Mesenchymal stem cell (in vitro differentiated cells and primary cell): Measurements from ENCODE around the gene XIRP1.

Experiments used
- DNase-seq: peaks from one replicate; pipeline ENCODE4 v3.0.0-alpha.2; 2013
- H2AFZ ChIP-seq: one replicate; pipeline ENCODE4 v1.6.1; 2013; ENCODE audit warnings: low read depth, mild to moderate bottlenecking, control low read depth, inconsistent platforms, low read length, moderate library complexity
- H2AK5ac ChIP-seq: 2 replicates; pipeline ENCODE4 v1.6.1; 2013; ENCODE audit warnings: low read length, moderate library complexity, mild to moderate bottlenecking, inconsistent platforms; ENCODE audit not compliant: severe bottlenecking
- H2BK120ac ChIP-seq: one replicate; pipeline ENCODE4 v1.6.1; 2013; ENCODE audit warnings: low read depth, mild to moderate bottlenecking, inconsistent platforms, low read length, moderate library complexity
- H2BK12ac ChIP-seq, 2 experiments: one replicate each; pipeline ENCODE4 v1.6.1; 2013; ENCODE audit warnings: inconsistent platforms in 2 of 2, low read length in 2 of 2, mild to moderate bottlenecking in 2 of 2, moderate library complexity in 2 of 2, control low read depth in 1 of 2
- H2BK15ac ChIP-seq: one replicate; pipeline ENCODE4 v1.6.1; 2013; ENCODE audit warnings: mild to moderate bottlenecking, low read depth, inconsistent platforms; ENCODE audit not compliant: poor library complexity, severe bottlenecking
- H2BK5ac ChIP-seq: 2 replicates; pipeline ENCODE4 v1.6.1; 2013; ENCODE audit warnings: low read depth, mild to moderate bottlenecking, low read length, control low read depth, inconsistent platforms; ENCODE audit not compliant: poor library complexity, severe bottlenecking
- H3K14ac ChIP-seq, 2 experiments: one replicate each; pipeline ENCODE4 v1.6.1; 2013; ENCODE audit warnings: inconsistent platforms in 2 of 2, low read length in 2 of 2, control low read depth in 1 of 2, mild to moderate bottlenecking in 1 of 2, moderate library complexity in 1 of 2
- H3K18ac ChIP-seq, 2 experiments: one replicate each; pipeline ENCODE4 v1.6.1; 2013; ENCODE audit warnings: inconsistent platforms in 2 of 2, low read length in 2 of 2, control low read depth in 1 of 2, low read depth in 1 of 2, mild to moderate bottlenecking in 1 of 2
- H3K23ac ChIP-seq, 2 experiments: one replicate each; pipeline ENCODE4 v1.6.1; 2013; ENCODE audit warnings: inconsistent platforms in 2 of 2, low read length in 2 of 2, mild to moderate bottlenecking in 2 of 2, moderate library complexity in 2 of 2, control low read depth in 1 of 2
- H3K27ac ChIP-seq: 2 replicates; pipeline ENCODE4 v1.5.1; 2013; ENCODE audit warnings: mild to moderate bottlenecking, moderate library complexity, low read length, control low read depth, inconsistent platforms; ENCODE audit not compliant: poor library complexity, severe bottlenecking
- H3K27me3 ChIP-seq, 2 experiments: 2 replicates each; pipeline versions ENCODE4 v1.6.1 to v1.7.0; 2013; ENCODE audit warnings: low read length in 2 of 2, mild to moderate bottlenecking in 2 of 2, moderate library complexity in 2 of 2, control low read depth in 1 of 2, inconsistent platforms in 1 of 2; ENCODE audit not compliant: control insufficient read depth in 1 of 2, insufficient read depth in 1 of 2
- H3K36me3 ChIP-seq, 2 experiments: 2 replicates each; pipeline versions ENCODE4 v1.6.1 to v1.7.0; 2013; ENCODE audit warnings: low read length in 2 of 2, control low read depth in 1 of 2, inconsistent platforms in 1 of 2, low read depth in 1 of 2, mild to moderate bottlenecking in 1 of 2; ENCODE audit not compliant: insufficient read depth in 2 of 2, control insufficient read depth in 1 of 2
- H3K4ac ChIP-seq, 2 experiments: one replicate each; pipeline ENCODE4 v1.6.1; 2013; ENCODE audit warnings: inconsistent platforms in 2 of 2, low read length in 2 of 2, mild to moderate bottlenecking in 2 of 2, moderate library complexity in 2 of 2, control low read depth in 1 of 2, low read depth in 1 of 2
- H3K4me1 ChIP-seq: 2 replicates; pipeline ENCODE4 v1.6.1; 2013; ENCODE audit warnings: low read depth, low read length, control low read depth; ENCODE audit not compliant: control insufficient read depth, insufficient read depth
- H3K4me2 ChIP-seq: 2 replicates; pipeline ENCODE4 v1.6.1; 2013; ENCODE audit warnings: low read length, mild to moderate bottlenecking, inconsistent platforms; ENCODE audit not compliant: poor library complexity, severe bottlenecking
- H3K4me3 ChIP-seq, 2 experiments: 2 replicates each; pipeline versions ENCODE4 v1.5.1 to v1.7.0; 2013; ENCODE audit warnings: low read length in 2 of 2, mild to moderate bottlenecking in 2 of 2, control low read depth in 1 of 2, low read depth in 1 of 2; ENCODE audit not compliant: insufficient read depth in 1 of 2
- H3K79me1 ChIP-seq: replicated peaks from 2 replicates; pipeline ENCODE4 v1.6.1; 2013; ENCODE audit warnings: mild to moderate bottlenecking, control low read depth, low read length, inconsistent platforms; ENCODE audit not compliant: poor library complexity, severe bottlenecking
- H3K9ac ChIP-seq: 2 replicates; pipeline ENCODE4 v1.7.0; 2013; ENCODE audit warnings: mild to moderate bottlenecking, low read length, moderate library complexity
- H3K9me3 ChIP-seq: 2 replicates; pipeline ENCODE4 v1.7.0; 2013; ENCODE audit warnings: mild to moderate bottlenecking, low read length; ENCODE audit not compliant: control insufficient read depth
- H4K8ac ChIP-seq: one replicate; pipeline ENCODE4 v1.6.1; 2013; ENCODE audit warnings: inconsistent platforms, mild to moderate bottlenecking, low read length, moderate library complexity
- H4K91ac ChIP-seq: one replicate; pipeline ENCODE4 v1.6.1; 2013; ENCODE audit warnings: mild to moderate bottlenecking, low read length, inconsistent platforms
- WGBS: methylation state at CpG from one replicate; pipeline ENCODE4 v1.1.7; 2013; ENCODE audit warnings: mixed read lengths; 5-methylcytosine and 5-hydroxymethylcytosine counted together

The XIRP1 gene

GRCh38 chr3:39191111-39191510 is 1.3 kb downstream of the XIRP1 start:
- H3K14ac ChIP-seq, result no peak overlapping the region
- no peaks in the 10 kb centered on the region for H3K79me1 ChIP-seq
- H3K4me1 ChIP-seq, result peaks cover 13% of the 10 kb centered on the region
- no peaks in the 10 kb centered on the region for H3K36me3 ChIP-seq
- no peaks in the 10 kb centered on the region for H3K9me3 ChIP-seq
- H2AK5ac ChIP-seq, result no peak overlapping the region
- no peak for DNase-seq
- H2BK5ac ChIP-seq, result no peak overlapping the region
- H4K91ac ChIP-seq, result no peak overlapping the region
- H3K27me3 ChIP-seq, result peaks cover 0 to 3% of the 10 kb centered on the region in 2 experiments
- H3K18ac ChIP-seq, result no peak overlapping the region
- H3K9ac ChIP-seq, result no peak overlapping the region
- no peak overlapping the region for H3K23ac ChIP-seq
- no peak overlapping the region for H2AFZ ChIP-seq
- H2BK120ac ChIP-seq, result no peak overlapping the region
- H3K4me3 ChIP-seq, result no peak overlapping the region
- H3K4ac ChIP-seq, result no peak overlapping the region
- H2BK15ac ChIP-seq, result no peak overlapping the region
- no peak overlapping the region for H3K4me2 ChIP-seq
- no peak overlapping the region for H3K27ac ChIP-seq
- no peak overlapping the region for H4K8ac ChIP-seq
- 80% methylated on average over 1 of the region's 1 CpG for WGBS
- no peak overlapping the region for H2BK12ac ChIP-seq

- H4K8ac ChIP-seq, result no peak overlapping the region
- H3K79me1 ChIP-seq, result no peaks in the 10 kb centered on the region
- no peak overlapping the region for H3K9ac ChIP-seq
- no peak overlapping the region for H3K18ac ChIP-seq
- peaks cover 13% of the 10 kb centered on the region for H3K4me1 ChIP-seq
- H3K9me3 ChIP-seq, result no peaks in the 10 kb centered on the region
- H4K91ac ChIP-seq, result no peak overlapping the region
- H2BK12ac ChIP-seq, result peak overlapping the region in 1 of 2 experiments; percentile 9
- peak overlapping the region in 1 of 2 experiments; percentile 8 for H3K14ac ChIP-seq
- H3K4ac ChIP-seq, result no peak overlapping the region
- WGBS, result 82% methylated on average over 7 of the region's 7 CpGs
- no peak overlapping the region for H3K23ac ChIP-seq
- no peak overlapping the region for H2BK5ac ChIP-seq
- no peak for DNase-seq
- H3K4me3 ChIP-seq, result no peak overlapping the region
- H2AFZ ChIP-seq, result no peak overlapping the region
- peak overlapping the region; percentile 6 for H2BK15ac ChIP-seq
- no peak overlapping the region for H3K4me2 ChIP-seq
- H3K27me3 ChIP-seq, result no peaks in the 10 kb centered on the region
- H3K36me3 ChIP-seq, result no peaks in the 10 kb centered on the region
- H2AK5ac ChIP-seq, result no peak overlapping the region
- no peak overlapping the region for H2BK120ac ChIP-seq
- H3K27ac ChIP-seq, result no peak overlapping the region
Measured at GRCh38 chr3:39190281-39191025, 1.9 kb downstream of the XIRP1 start.

- DNase-seq, result peak; percentile 74
- no peak overlapping the region for H2AK5ac ChIP-seq
- no peak overlapping the region for H3K18ac ChIP-seq
- 32% methylated on average over 5 of the region's 5 CpGs for WGBS
- no peak overlapping the region for H3K27ac ChIP-seq
- H3K4me2 ChIP-seq, result no peak overlapping the region
- no peak overlapping the region for H3K4me3 ChIP-seq
- H3K14ac ChIP-seq, result no peak overlapping the region
- no peak overlapping the region for H3K4ac ChIP-seq
- no peak overlapping the region for H2BK12ac ChIP-seq
- no peaks in the 10 kb centered on the region for H3K79me1 ChIP-seq
- no peak overlapping the region for H4K8ac ChIP-seq
- H3K9me3 ChIP-seq, result no peaks in the 10 kb centered on the region
- H2BK15ac ChIP-seq, result no peak overlapping the region
- H3K36me3 ChIP-seq, result no peaks in the 10 kb centered on the region
- no peak overlapping the region for H3K23ac ChIP-seq
- H3K9ac ChIP-seq, result no peak overlapping the region
- no peak overlapping the region for H2BK5ac ChIP-seq
- no peak overlapping the region for H4K91ac ChIP-seq
- no peaks in the 10 kb centered on the region for H3K27me3 ChIP-seq
- H3K4me1 ChIP-seq, result peaks cover 13% of the 10 kb centered on the region
- H2BK120ac ChIP-seq, result no peak overlapping the region
- no peak overlapping the region for H2AFZ ChIP-seq
Measured at GRCh38 chr3:39189959-39190269, 2.5 kb downstream of the XIRP1 start.

GRCh38 chr3:39189150-39189958 is 3.0 kb downstream of the XIRP1 start:
- Histone ChIP-seq H3K4me1 (peaks cover 13% of the 10 kb centered on the region), H3K79me1 (no peaks in the 10 kb centered on the region), H2BK12ac (no peak overlapping the region), H3K4me3 (no peak overlapping the region), H3K23ac (no peak overlapping the region), H3K27me3 (no peaks in the 10 kb centered on the region), H2AK5ac (no peak overlapping the region), H2BK15ac (no peak overlapping the region), H3K4ac (peak overlapping the region in 1 of 2 experiments; percentile 21), H3K18ac (no peak overlapping the region), H2BK120ac (no peak overlapping the region), H2BK5ac (no peak overlapping the region), H4K91ac (peak overlapping the region; percentile 18), H3K4me2 (no peak overlapping the region), H3K14ac (no peak overlapping the region), H3K36me3 (no peaks in the 10 kb centered on the region), H4K8ac (no peak overlapping the region), H2AFZ (no peak overlapping the region), H3K9ac (no peak overlapping the region), H3K27ac (no peak overlapping the region), H3K9me3 (no peaks in the 10 kb centered on the region)
- 78% methylated on average over 15 of the region's 15 CpGs for WGBS
- DNase-seq, result no peak
